Stimulated activated CD4-positive, alpha-beta T cell treated with anti-CD3 and anti-CD28 coated beads, TNF-alpha, amount 100 ng/mL, for 48 hours (primary cell): ENCODE results near the gene CERS6.
"Not testable (repeated sequence)": the region's sequence is repeated elsewhere in the genome, so short reads cannot be mapped to it uniquely, and the experiment has no call there.

Experiments
- DNase-seq, 3 donors: peaks; one replicate each; pipeline ENCODE4 v3.0.0-alpha.2; 2020; ENCODE audit warnings: low read depth in 3 of 3

Gene CERS6

GRCh38 chr2:168496906-168497305 lies 40.8 kb downstream of the CERS6 start:
- no peak for DNase-seq

GRCh38 chr2:168499500-168499899 lies 43.4 kb downstream of the CERS6 start:
- no peak for DNase-seq

- DNase-seq = no peak
These were observed 44.4 kb downstream of the CERS6 start for GRCh38 chr2:168500516-168500915.

- DNase-seq = no peak
These were observed 45.5 kb downstream of the CERS6 start for GRCh38 chr2:168501466-168502065.

- not testable (repeated sequence) for DNase-seq
These were observed 46.8 kb downstream of the CERS6 start for GRCh38 chr2:168502852-168503251.

- DNase-seq = no peak
These were observed 47.8 kb downstream of the CERS6 start for GRCh38 chr2:168503901-168504300.

- DNase-seq = no peak
These were observed 48.3 kb downstream of the CERS6 start for GRCh38 chr2:168504323-168504722.

- no peak for DNase-seq
These were observed 54.2 kb downstream of the CERS6 start for GRCh38 chr2:168510125-168510756.

- no peak for DNase-seq
These were observed 58.6 kb downstream of the CERS6 start for GRCh38 chr2:168514692-168515091.

- no peak for DNase-seq
These were observed 59.4 kb downstream of the CERS6 start for GRCh38 chr2:168515502-168515901.

GRCh38 chr2:168517816-168518215 lies 61.7 kb downstream of the CERS6 start:
- no peak for DNase-seq

- no peak for DNase-seq
These were observed 62.5 kb downstream of the CERS6 start for GRCh38 chr2:168518555-168519066.

GRCh38 chr2:168519534-168520308 lies 63.6 kb downstream of the CERS6 start:
- DNase-seq = no peak

- DNase-seq = no peak
These were observed 65.1 kb downstream of the CERS6 start for GRCh38 chr2:168521053-168521741.

- no peak for DNase-seq
These were observed 66.4 kb downstream of the CERS6 start for GRCh38 chr2:168522446-168522845.

- no peak for DNase-seq
These were observed 67.9 kb downstream of the CERS6 start for GRCh38 chr2:168524005-168524404.

GRCh38 chr2:168525020-168525419 lies 68.9 kb downstream of the CERS6 start:
- no peak for DNase-seq

GRCh38 chr2:168525716-168526446 lies 69.8 kb downstream of the CERS6 start:
- no peak for DNase-seq

- DNase-seq = no peak
These were observed 70.6 kb downstream of the CERS6 start for GRCh38 chr2:168526641-168527040.

- no peak for DNase-seq
These were observed 71.9 kb downstream of the CERS6 start for GRCh38 chr2:168528016-168528415.

- DNase-seq = no peak
These were observed 72.4 kb downstream of the CERS6 start for GRCh38 chr2:168528469-168528868.
